Mesodermal cell (in vitro differentiated cells): ENCODE measurements around the gene MAOB.

Experiments
- H3K27ac ChIP-seq: 2 replicates; pipeline ENCODE4 v1.7.0; 2013; ENCODE audit warnings: mild to moderate bottlenecking, low read depth, low read length, moderate library complexity; ENCODE audit not compliant: severe bottlenecking
- H3K36me3 ChIP-seq: 2 replicates; pipeline ENCODE4 v1.7.1; 2013; ENCODE audit warnings: mild to moderate bottlenecking, low read length, moderate library complexity; ENCODE audit not compliant: control insufficient read depth, insufficient read depth
- H3K4me1 ChIP-seq: one replicate; pipeline ENCODE4 v1.7.1; 2013; ENCODE audit warnings: mild to moderate bottlenecking, low read length; ENCODE audit not compliant: insufficient read depth, control insufficient read depth, poor library complexity, severe bottlenecking
- H3K4me3 ChIP-seq: 2 replicates; pipeline ENCODE4 v1.7.0; 2013; ENCODE audit warnings: low read length, control low read depth, mild to moderate bottlenecking; ENCODE audit not compliant: insufficient read depth, poor library complexity, severe bottlenecking; ENCODE audit errors: extremely low read depth
- H3K9me3 ChIP-seq: 2 replicates; pipeline ENCODE4 v1.7.1; 2013; ENCODE audit warnings: mild to moderate bottlenecking, low read length, moderate library complexity; ENCODE audit not compliant: control insufficient read depth
- WGBS, 2 experiments: methylation state at CpG; one replicate each; pipeline ENCODE4 v1.1.5; 2013; ENCODE audit warnings: missing lambda C conversion rate in 2 of 2; ENCODE audit not compliant: insufficient coverage in 2 of 2; 5-methylcytosine and 5-hydroxymethylcytosine counted together

MAOB gene

DNA sequence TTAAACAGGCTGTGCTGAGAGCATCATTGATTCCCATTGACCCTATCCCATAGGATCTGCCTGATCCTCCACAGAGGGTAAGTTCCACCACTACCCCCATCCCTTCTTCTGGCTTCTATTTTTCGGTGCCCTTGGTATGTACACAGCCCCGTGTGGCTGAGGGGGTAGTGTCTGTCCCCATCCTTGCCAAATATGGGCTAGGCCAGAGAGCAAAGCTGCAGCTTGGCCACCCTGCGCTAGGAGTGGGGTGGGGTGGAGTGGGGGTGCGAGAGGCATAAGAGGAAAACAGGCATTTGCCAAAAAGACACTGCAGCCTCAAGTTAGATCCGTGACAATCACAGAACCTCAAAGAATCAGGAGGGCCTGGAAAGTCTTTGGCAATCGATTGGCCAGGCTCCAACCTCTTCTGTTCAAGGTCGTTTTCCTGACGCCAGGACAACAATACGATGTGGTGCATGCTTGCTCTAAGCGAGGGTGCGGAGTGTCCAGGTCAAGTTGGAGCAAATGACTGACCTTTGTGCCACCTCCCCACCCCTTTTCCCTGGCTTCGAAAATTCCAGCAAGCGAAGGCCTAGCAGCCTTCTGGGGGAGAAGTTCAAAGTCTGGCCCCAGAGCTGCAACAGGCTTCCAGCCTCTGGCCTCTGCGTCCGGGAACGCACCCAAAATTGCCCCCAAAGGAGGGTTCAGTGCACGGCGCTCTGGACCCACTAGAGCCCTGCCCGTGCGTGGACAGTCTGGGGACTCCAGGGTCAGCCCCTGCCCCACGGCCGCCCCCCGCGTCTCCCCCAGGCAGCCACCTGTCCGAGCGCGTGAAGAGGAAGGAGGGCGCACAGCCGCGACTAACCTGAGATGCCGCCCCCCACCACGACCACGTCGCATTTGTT lies 598 bp downstream of the MAOB start:
- H3K4me3 ChIP-seq: peak overlapping the region; percentile 5
- no peak overlapping the region for H3K27ac ChIP-seq
- no peaks in the 10 kb centered on the region for H3K36me3 ChIP-seq
- H3K4me1 ChIP-seq: no peaks in the 10 kb centered on the region
- WGBS, 2 experiments: 41 to 50% methylated on average over 6 to 16 of the region's 34 CpGs
- no peaks in the 10 kb centered on the region for H3K9me3 ChIP-seq

DNA sequence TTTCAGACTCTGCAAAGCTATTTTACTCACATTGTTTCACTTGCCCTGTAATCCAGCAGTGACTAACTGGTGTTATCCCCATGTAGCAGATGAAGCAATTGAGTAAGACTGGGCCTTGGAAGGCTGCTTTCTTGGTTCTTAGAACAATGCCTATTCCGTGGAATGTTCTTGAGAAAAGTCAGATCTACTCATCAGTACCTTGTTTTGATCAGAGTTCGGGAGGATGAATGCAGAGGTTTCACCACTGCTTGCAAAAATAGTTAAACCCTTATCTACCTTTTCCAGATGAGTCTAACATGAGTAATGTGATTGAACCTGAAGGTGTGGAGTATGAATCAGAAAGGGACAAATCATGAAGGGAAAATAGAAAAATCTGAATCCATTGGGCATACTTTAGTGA lies 1.8 kb downstream of the MAOB start:
- WGBS, 2 experiments: 80% methylated on average over 1 of the region's 2 CpGs; no CpG with 5 or more reads in 1 of the 2 experiments
- H3K9me3 ChIP-seq: no peaks in the 10 kb centered on the region
- H3K27ac ChIP-seq: no peak overlapping the region
- H3K36me3 ChIP-seq: no peaks in the 10 kb centered on the region
- H3K4me3 ChIP-seq: no peak overlapping the region
- no peaks in the 10 kb centered on the region for H3K4me1 ChIP-seq

DNA sequence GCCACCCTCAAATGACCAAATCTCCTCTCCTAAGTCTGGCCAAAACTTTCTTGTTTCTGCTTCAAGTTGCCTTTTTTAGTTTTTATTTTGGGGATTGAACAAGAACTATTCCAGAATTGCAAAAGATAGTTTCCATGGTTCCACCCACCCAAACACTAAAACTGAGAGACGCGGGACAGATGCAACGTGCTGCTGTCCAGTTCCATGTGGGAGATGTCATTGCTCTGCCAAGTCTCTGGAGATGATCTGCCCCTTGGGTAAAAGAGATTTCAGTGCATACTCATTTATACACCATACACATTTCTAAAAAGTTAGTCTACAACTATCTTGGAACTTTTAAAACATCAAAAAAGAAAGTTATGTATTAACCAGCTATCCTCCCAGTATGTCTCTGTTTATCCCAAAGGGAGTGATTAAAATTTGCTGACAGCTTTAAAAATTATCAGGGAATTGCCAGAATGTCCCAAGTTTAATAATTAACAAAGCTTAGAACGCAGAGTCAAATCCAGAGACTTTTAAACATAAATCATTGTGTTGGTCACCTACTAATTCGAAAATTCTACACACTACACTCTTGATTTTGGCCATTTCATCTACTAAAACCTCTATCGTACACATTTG lies 3.2 kb downstream of the MAOB start:
- WGBS, 2 experiments: 89 to 91% methylated on average over 3 to 4 of the region's 6 CpGs
- Histone ChIP-seq H3K27ac (no peak overlapping the region), H3K36me3 (no peaks in the 10 kb centered on the region), H3K9me3 (no peaks in the 10 kb centered on the region), H3K4me3 (no peak overlapping the region), H3K4me1 (no peaks in the 10 kb centered on the region)

DNA sequence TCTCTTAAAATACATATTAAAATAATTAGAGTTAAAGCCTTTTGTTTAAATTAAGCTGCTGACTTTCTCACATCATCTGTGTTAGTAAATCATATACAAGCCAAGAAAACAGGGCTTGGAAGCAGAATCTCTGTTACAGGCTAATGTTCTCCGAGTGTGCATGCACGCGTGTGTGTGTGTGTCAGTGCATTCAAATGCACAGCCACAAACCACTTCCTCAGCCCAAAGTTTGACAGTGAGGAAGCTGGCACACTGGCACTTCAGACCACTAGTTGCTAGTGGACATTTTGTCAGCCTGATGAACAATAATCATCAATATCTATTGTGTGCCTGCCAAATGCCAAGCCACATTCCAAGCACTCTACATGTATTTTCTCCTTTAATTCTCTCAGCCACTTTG lies 5.6 kb downstream of the MAOB start:
- no peak overlapping the region for H3K4me3 ChIP-seq
- no peaks in the 10 kb centered on the region for H3K36me3 ChIP-seq
- WGBS, 2 experiments: 96% methylated on average over 3 of the region's 3 CpGs; no CpG with 5 or more reads in 1 of the 2 experiments
- no peaks in the 10 kb centered on the region for H3K9me3 ChIP-seq
- H3K4me1 ChIP-seq: no peaks in the 10 kb centered on the region
- no peak overlapping the region for H3K27ac ChIP-seq

DNA sequence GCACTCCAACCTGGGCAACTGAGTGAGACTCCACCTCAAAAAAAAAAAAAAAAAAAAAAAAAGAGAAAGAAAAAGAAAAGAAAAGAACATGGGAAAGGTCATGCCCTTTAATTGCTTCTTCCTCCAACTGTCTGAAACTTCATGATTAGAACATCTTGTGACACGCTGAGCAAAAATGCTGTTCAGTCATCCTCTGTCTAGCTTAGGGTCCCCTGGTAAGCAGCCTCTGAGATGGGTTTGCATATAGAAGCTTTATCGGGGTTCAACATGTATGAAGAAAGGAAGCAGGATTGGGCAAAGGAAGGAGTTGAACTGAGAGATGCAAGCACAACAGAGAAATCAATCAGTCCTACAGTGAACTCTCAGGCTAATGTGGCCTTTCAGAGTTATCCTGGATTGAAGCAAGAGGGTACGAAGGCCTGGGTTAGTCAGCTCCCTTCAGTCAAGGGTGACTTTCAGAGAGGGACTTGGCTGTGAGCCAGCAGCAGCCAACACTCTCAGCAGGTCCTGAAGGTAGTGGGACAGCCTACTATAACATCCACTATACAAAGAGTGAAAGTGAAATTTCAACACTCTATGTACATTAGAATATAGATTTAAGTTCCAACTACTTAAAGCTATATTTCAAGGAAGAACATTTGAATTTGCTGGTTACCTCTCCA lies 11.4 kb downstream of the MAOB start:
- no CpG with 5 or more reads among the region's 3 CpGs for WGBS, 2 experiments
- Histone ChIP-seq H3K4me1 (no peaks in the 10 kb centered on the region), H3K36me3 (no peaks in the 10 kb centered on the region), H3K9me3 (no peaks in the 10 kb centered on the region), H3K27ac (no peak overlapping the region), H3K4me3 (no peak overlapping the region)

DNA sequence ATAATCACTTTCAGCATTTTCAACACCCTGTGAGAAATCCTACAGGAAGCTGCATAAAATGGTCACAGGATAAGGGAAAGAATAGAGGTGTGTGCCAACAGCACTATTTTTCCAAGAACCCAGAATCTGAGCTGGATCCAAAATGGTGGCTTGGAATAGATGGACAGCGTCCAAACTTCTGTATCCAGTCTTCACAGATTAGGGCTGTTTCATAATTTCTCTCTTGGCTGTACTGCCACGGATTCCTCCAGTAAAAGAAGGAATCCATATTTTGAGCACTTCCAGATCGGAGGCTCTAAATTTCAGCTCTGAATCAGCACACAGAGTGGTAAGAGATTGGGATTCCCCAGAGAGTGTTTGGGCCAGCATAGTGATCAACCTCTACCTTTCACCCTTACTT lies 12.2 kb downstream of the MAOB start:
- Histone ChIP-seq H3K4me3 (no peak overlapping the region), H3K27ac (no peak overlapping the region), H3K4me1 (no peaks in the 10 kb centered on the region), H3K9me3 (no peaks in the 10 kb centered on the region), H3K36me3 (no peaks in the 10 kb centered on the region)
- WGBS, 2 experiments: no CpG with 5 or more reads among the region's 3 CpGs

DNA sequence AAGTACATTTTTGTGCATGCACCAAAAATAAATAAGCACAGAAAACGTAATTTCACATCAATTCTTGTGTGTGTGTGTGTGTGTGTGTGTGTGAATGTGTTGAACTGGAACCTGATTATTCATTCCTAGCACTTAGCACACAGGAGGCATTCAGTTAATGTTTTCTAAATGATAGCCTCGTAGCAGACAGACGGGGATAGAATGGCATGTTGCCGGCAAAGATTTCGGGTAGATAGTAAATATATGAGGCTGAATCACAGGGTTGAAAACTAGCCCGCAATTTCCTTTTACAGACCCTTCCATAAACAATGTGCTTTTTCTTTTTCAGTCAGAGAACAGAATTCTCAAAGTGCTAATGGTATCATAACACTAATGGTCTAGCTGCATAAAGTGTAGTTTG lies 13.5 kb downstream of the MAOB start:
- H3K36me3 ChIP-seq: no peaks in the 10 kb centered on the region
- no peaks in the 10 kb centered on the region for H3K4me1 ChIP-seq
- no peak overlapping the region for H3K27ac ChIP-seq
- WGBS, 2 experiments: no CpG with 5 or more reads among the region's 6 CpGs
- H3K4me3 ChIP-seq: no peak overlapping the region
- H3K9me3 ChIP-seq: no peaks in the 10 kb centered on the region

DNA sequence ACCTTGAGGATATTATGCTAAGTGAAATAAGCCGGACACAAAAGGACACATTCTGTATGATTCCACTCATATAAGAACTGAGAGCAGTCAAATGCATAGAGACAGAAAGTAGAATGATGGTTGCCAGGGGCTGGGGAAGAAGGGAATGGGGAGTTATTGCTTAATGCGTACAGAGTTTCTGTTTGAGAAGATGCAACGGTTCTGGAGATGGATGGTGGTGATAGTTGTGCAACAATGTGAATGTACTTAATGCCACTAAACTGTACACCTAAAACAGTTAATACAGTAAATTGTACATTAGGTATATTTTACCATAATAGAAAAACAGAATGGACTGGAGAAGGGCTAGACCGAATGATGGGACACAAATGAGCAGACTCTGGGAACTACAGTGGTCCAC lies 15.8 kb downstream of the MAOB start:
- no peaks in the 10 kb centered on the region for H3K9me3 ChIP-seq
- no peak overlapping the region for H3K4me3 ChIP-seq
- no peaks in the 10 kb centered on the region for H3K4me1 ChIP-seq
- WGBS, 2 experiments: 100% methylated on average over 1 of the region's 4 CpGs; no CpG with 5 or more reads in 1 of the 2 experiments
- H3K36me3 ChIP-seq: no peaks in the 10 kb centered on the region
- no peak overlapping the region for H3K27ac ChIP-seq

DNA sequence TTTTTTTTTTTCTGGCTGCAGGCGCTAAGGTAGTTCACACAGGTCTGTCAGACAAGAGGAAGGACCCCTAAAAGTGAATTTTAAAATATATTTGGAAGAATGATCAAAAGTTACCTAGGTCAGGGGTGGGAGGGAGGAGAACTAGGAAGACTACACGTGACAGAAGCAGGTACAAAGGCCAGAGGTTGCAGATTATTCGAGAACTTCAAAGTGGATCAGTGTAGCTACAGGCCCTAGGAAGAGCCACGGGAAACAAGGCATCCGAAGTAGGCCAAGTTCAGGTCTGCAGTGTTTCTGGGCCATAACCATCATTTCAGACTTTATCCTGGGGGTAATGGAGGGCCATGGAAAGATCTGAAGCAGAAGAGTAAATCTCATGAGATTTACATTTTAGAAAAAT lies 16.5 kb downstream of the MAOB start:
- H3K27ac ChIP-seq: no peak overlapping the region
- H3K9me3 ChIP-seq: no peaks in the 10 kb centered on the region
- no peaks in the 10 kb centered on the region for H3K36me3 ChIP-seq
- H3K4me1 ChIP-seq: no peaks in the 10 kb centered on the region
- H3K4me3 ChIP-seq: no peak overlapping the region
- WGBS, 2 experiments: 84% methylated on average over 3 of the region's 5 CpGs; no CpG with 5 or more reads in 1 of the 2 experiments

DNA sequence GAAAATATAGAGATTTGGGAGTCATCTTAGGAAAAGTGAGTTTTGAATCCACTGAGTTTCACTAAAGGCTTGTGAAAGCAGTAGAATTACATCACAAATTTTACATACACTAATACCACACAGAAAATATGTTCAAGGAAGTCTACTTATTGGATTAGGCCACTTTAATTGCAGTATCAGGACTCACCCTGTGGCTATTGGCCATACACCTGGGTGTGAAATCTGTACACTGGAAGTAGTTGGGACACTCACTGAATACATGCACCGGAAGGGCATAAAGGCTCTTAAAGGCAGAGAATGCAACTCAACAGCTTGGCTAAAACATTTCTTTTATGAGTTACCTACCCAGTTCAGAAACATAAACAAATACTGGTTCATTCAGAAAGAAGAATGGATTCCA lies 19.8 kb downstream of the MAOB start:
- H3K9me3 ChIP-seq: no peaks in the 10 kb centered on the region
- no peak overlapping the region for H3K27ac ChIP-seq
- no peak overlapping the region for H3K4me3 ChIP-seq
- no peaks in the 10 kb centered on the region for H3K36me3 ChIP-seq
- H3K4me1 ChIP-seq: no peaks in the 10 kb centered on the region
- WGBS, 2 experiments: no CpG with 5 or more reads among the region's 1 CpG
